PC-3 (cell line): Measurements from ENCODE around the gene WNT5B. TPM values are rescaled to one million over a fixed set of nuclear protein-coding genes. Genes with fewer than 3 reads are reported as not detected.

Source experiments
- ATAC-seq: fragments of 200-7000 bp; cut with Tn5 transposase; 2 replicates; pipeline ENCODE4 v1.9.1; 2020; ENCODE audit warnings: mild to moderate bottlenecking, moderate library complexity
- BruUV-seq: library from RNA; stranded (reverse); fragments of 400-500 nt; replicated peaks from 2 replicates; lab custom pipeline; 2021; lab: Mats Ljungman, UMichigan
- CTCF ChIA-PET: fragments of 300-600 bp; sonication (Branson Sonifier 250); formaldehyde crosslinking; loops from one replicate; lab custom pipeline; 2022; ENCODE audit warnings: antibody characterized with exemption; lab: Charles Lee
- POLR2A ChIA-PET: fragments of 300-600 bp; sonication (Branson Sonifier 250); formaldehyde crosslinking; loops from one replicate; lab custom pipeline; 2022; ENCODE audit warnings: antibody characterized with exemption; ENCODE audit not compliant: unreplicated experiment; lab: Charles Lee
- DNase-seq: peaks from one replicate; pipeline ENCODE4 v3.0.0-alpha.2; 2015
- H2AFZ ChIP-seq: fragments of 300-600 bp; sonication (generic); 2 replicates; pipeline ENCODE4 v1.6.0; 2016; ENCODE audit warnings: antibody characterized with exemption, low read length
- H3F3A ChIP-seq: fragments of 300-600 bp; sonication (generic); one replicate; pipeline ENCODE4 v1.6.0; 2017; ENCODE audit warnings: antibody characterized with exemption, low read length, control low read depth, mild to moderate bottlenecking; ENCODE audit not compliant: unreplicated experiment
- H3K27ac ChIP-seq: fragments of 300-600 bp; sonication (generic); 2 replicates; pipeline ENCODE4 v1.5.1; 2016; ENCODE audit warnings: mild to moderate bottlenecking, low read length
- H3K27me3 ChIP-seq: fragments of 300-600 bp; sonication (generic); 2 replicates; pipeline ENCODE4 v1.6.1; 2016; ENCODE audit warnings: low read length, mixed read lengths
- H3K36me3 ChIP-seq: fragments of 300-600 bp; sonication (generic); 2 replicates; pipeline ENCODE4 v1.6.1; 2016; ENCODE audit warnings: low read depth, mixed run types, low read length, mixed read lengths
- H3K4me1 ChIP-seq: fragments of 300-600 bp; sonication (generic); 2 replicates; pipeline ENCODE4 v1.5.1; 2016; ENCODE audit warnings: low read length; ENCODE audit not compliant: insufficient read depth
- H3K4me2 ChIP-seq: fragments of 300-600 bp; sonication (generic); 2 replicates; pipeline ENCODE4 v1.6.0; 2016; ENCODE audit warnings: low read length
- H3K4me3 ChIP-seq: fragments of 300-600 bp; sonication (generic); 2 replicates; pipeline ENCODE4 v1.5.1; 2016; ENCODE audit warnings: mild to moderate bottlenecking, low read length, mixed read lengths
- H3K79me2 ChIP-seq: fragments of 300-600 bp; sonication (generic); 2 replicates; pipeline ENCODE4 v1.6.1; 2017; ENCODE audit warnings: low read length, mixed read lengths
- H3K9ac ChIP-seq: fragments of 300-600 bp; sonication (generic); 2 replicates; pipeline ENCODE4 v1.6.0; 2016; ENCODE audit warnings: mild to moderate bottlenecking, low read length
- H3K9me2 ChIP-seq: fragments of 300-600 bp; sonication (generic); replicated peaks from 2 replicates; pipeline ENCODE4 v1.6.1; 2016; ENCODE audit warnings: mixed run types, low read length, mixed read lengths
- H3K9me3 ChIP-seq: fragments of 300-600 bp; sonication (generic); 2 replicates; pipeline ENCODE4 v1.6.1; 2016; ENCODE audit warnings: low read length, mixed read lengths
- H4K20me1 ChIP-seq: fragments of 300-600 bp; sonication (generic); 2 replicates; pipeline ENCODE4 v1.6.1; 2016; ENCODE audit warnings: low read length, mixed read lengths
- CTCF ChIP-seq: fragments of 300-600 bp; sonication (generic); conservative IDR thresholded peaks from 2 replicates; pipeline ENCODE4 v1.5.1; 2017; ENCODE audit warnings: antibody characterized with exemption, low read depth, mild to moderate bottlenecking, low read length
- EZH2 ChIP-seq: fragments of 300-600 bp; sonication (generic); IDR thresholded peaks from one replicate; pipeline ENCODE4 v1.6.1; 2017; ENCODE audit warnings: antibody characterized with exemption, mild to moderate bottlenecking, low read length; ENCODE audit not compliant: unreplicated experiment
- EZH2phosphoT487 ChIP-seq: fragments of 300-600 bp; sonication (generic); IDR thresholded peaks from 2 replicates; pipeline ENCODE4 v1.6.1; 2018; ENCODE audit warnings: mild to moderate bottlenecking, antibody characterized with exemption, low read length, borderline replicate concordance
- intact Hi-C: fragments of 100-400 bp; cut with micrococcal nuclease; formaldehyde crosslinking; loops from 2 replicates; pipeline ENCODE4 v1.9.0; 2023
- total RNA-seq: library from RNA; depleted of rRNA; stranded (reverse); fragments of >200 nt; gene quantifications from 2 replicates; pipeline ENCODE4 v1.2.3, GENCODE V29; 2014

Gene WNT5B
- total RNA-seq, 1 experiment from 2014 or later, result 2.2 TPM

GRCh38 chr12:1661553-1662335 lies 32.7 kb downstream of the WNT5B start:
- ATAC-seq, result peak; percentile 90
- no TSS peak for BruUV-seq
- peak; percentile 80 for DNase-seq
- Histone ChIP-seq H3K4me2 (peak overlapping the region; percentile 86), H3F3A (no peaks in the 10 kb centered on the region), H3K9ac (peak overlapping the region; percentile 58), H2AFZ (peak overlapping the region; percentile 76), H3K9me2 (no peaks in the 10 kb centered on the region), H3K27me3 (no peaks in the 10 kb centered on the region), H3K27ac (no peak overlapping the region), H3K4me1 (no peaks in the 10 kb centered on the region), H4K20me1 (no peaks in the 10 kb centered on the region), H3K9me3 (no peaks in the 10 kb centered on the region), H3K36me3 (no peaks in the 10 kb centered on the region), H3K4me3 (peak overlapping the region; percentile 65), H3K79me2 (no peaks in the 10 kb centered on the region)
- ChIA-PET POLR2A (interaction anchor here (0.6 to 0.7 kb wide), 2 partner anchors 46 to 88 kb away, joined by 3 to 14 read pairs; no protein-coding TSS in a partner anchor), CTCF (interaction anchor here (0.6 to 0.7 kb wide), 2 partner anchors 9 to 10 kb away, joined by 3 to 4 read pairs; no protein-coding TSS in a partner anchor)
- no peak for TF ChIP-seq EZH2phosphoT487
- no peak for TF ChIP-seq CTCF
- intact Hi-C loops, result no loop called here

- CTCF ChIA-PET, result no interaction called here
- DNase-seq, result no peak
- POLR2A ChIA-PET, result no interaction called here
- H3K9ac ChIP-seq, result no peak overlapping the region
- H3F3A ChIP-seq, result no peaks in the 10 kb centered on the region
- H3K4me1 ChIP-seq, result no peaks in the 10 kb centered on the region
- no peaks in the 10 kb centered on the region for H3K27me3 ChIP-seq
- no TSS peak for BruUV-seq
- H3K9me3 ChIP-seq, result no peaks in the 10 kb centered on the region
- H3K4me2 ChIP-seq, result no peak overlapping the region
- H3K9me2 ChIP-seq, result no peaks in the 10 kb centered on the region
- no peak overlapping the region for H3K4me3 ChIP-seq
- intact Hi-C loops, result no loop called here
- no peak overlapping the region for H2AFZ ChIP-seq
- H4K20me1 ChIP-seq, result no peaks in the 10 kb centered on the region
- H3K36me3 ChIP-seq, result no peaks in the 10 kb centered on the region
- H3K27ac ChIP-seq, result no peak overlapping the region
- ATAC-seq, result no peak
- no peaks in the 10 kb centered on the region for H3K79me2 ChIP-seq
- TF ChIP-seq EZH2phosphoT487 (no peak), CTCF (no peak), EZH2 (no peak)
These were observed 33.9 kb downstream of the WNT5B start for GRCh38 chr12:1662761-1663439.
